Natural killer cell (primary cell): ENCODE data around the gene ATAD1. TPM values are rescaled to one million over a fixed set of nuclear protein-coding genes. Genes with fewer than 3 reads are reported as not detected.
A peak's percentile ranks its signal among the peaks of the same experiment; 100 is the strongest.

Source experiments
- ATAC-seq, 3 donors: fragments of 150-1000 bp in 2 of 3; fragments of 200-7000 bp in 1 of 3; cut with Tn5 transposase; 1 replicate in 1 of 3; 2 replicates in 2 of 3; pipeline ENCODE4 v1.10.0; 2021; ENCODE audit warnings: mild to moderate bottlenecking in 2 of 3, moderate library complexity in 2 of 3
- DNase-seq, 2 donors: peaks; one replicate each; pipeline versions ENCODE4 v3.0.0 to v3.0.0-alpha.2; 2013 to 2021; ENCODE audit warnings: mixed read lengths in 1 of 2
- H3K27ac ChIP-seq: one replicate; pipeline ENCODE4 v1.5.1; 2013; ENCODE audit warnings: mild to moderate bottlenecking, low read length
- H3K27me3 ChIP-seq: one replicate; pipeline ENCODE4 v1.6.1; 2013; ENCODE audit warnings: low read length; ENCODE audit not compliant: control insufficient read depth, insufficient read depth
- H3K36me3 ChIP-seq: one replicate; pipeline ENCODE4 v1.6.1; 2013; ENCODE audit warnings: low read length; ENCODE audit not compliant: control insufficient read depth, insufficient read depth
- H3K4me1 ChIP-seq: one replicate; pipeline ENCODE4 v1.6.1; 2013; ENCODE audit warnings: low read length; ENCODE audit not compliant: control insufficient read depth, insufficient read depth
- H3K4me3 ChIP-seq: one replicate; pipeline ENCODE4 v1.5.1; 2013; ENCODE audit warnings: low read length
- H3K9me3 ChIP-seq: one replicate; pipeline ENCODE4 v1.6.1; 2013; ENCODE audit warnings: low read length; ENCODE audit not compliant: control insufficient read depth, insufficient read depth
- H3K27ac Mint-ChIP-seq, 2 donors: one replicate each; pipeline ENCODE4 v1.8.0; 2022; ENCODE audit warnings: mild to moderate bottlenecking in 2 of 2, mixed read lengths in 2 of 2, moderate library complexity in 1 of 2
- H3K27me3 Mint-ChIP-seq, 2 donors: one replicate each; pipeline ENCODE4 v1.8.0; 2022; ENCODE audit warnings: low read depth in 2 of 2, mixed read lengths in 2 of 2
- H3K36me3 Mint-ChIP-seq: one replicate; pipeline ENCODE4 v1.8.0; 2022; ENCODE audit warnings: mixed read lengths
- H3K4me1 Mint-ChIP-seq, 2 donors: one replicate each; pipeline ENCODE4 v1.8.0; 2022; ENCODE audit warnings: mixed read lengths in 2 of 2
- H3K4me3 Mint-ChIP-seq: one replicate; pipeline ENCODE4 v1.8.0; 2022; ENCODE audit warnings: mild to moderate bottlenecking, moderate library complexity, mixed read lengths
- H3K9me3 Mint-ChIP-seq, 2 donors: one replicate each; pipeline ENCODE4 v1.8.0; 2022; ENCODE audit warnings: mixed read lengths in 2 of 2
- WGBS: methylation state at CpG from one replicate; pipeline ENCODE4 v1.1.7; 2013; ENCODE audit warnings: missing lambda C conversion rate; ENCODE audit not compliant: insufficient coverage; 5-methylcytosine and 5-hydroxymethylcytosine counted together
- intact Hi-C: fragments of 100-400 bp; cut with micrococcal nuclease; formaldehyde crosslinking; loops from one replicate; pipeline ENCODE4 v1.14.2; 2022
- total RNA-seq, 4 donors: library from RNA; stranded (reverse); fragments of 120-200 nt in 1 of 4; gene quantifications; one replicate each; pipeline versions ENCODE4 v1.2.3 to v1.2.4, GENCODE V29; 2013 to 2022
- TF ChIP-seq, protein P1 (sequence below): fragments of 200-600 bp; IDR thresholded peaks from one replicate; pipeline ENCODE4 v1.8.0; 2022; ENCODE audit warnings: antibody characterized with exemption

ATAD1 gene, protein sequence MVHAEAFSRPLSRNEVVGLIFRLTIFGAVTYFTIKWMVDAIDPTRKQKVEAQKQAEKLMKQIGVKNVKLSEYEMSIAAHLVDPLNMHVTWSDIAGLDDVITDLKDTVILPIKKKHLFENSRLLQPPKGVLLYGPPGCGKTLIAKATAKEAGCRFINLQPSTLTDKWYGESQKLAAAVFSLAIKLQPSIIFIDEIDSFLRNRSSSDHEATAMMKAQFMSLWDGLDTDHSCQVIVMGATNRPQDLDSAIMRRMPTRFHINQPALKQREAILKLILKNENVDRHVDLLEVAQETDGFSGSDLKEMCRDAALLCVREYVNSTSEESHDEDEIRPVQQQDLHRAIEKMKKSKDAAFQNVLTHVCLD
- total RNA-seq: 10 to 100 TPM; 37.5 to 55.2 (median 43.0) TPM
- 56.5 TPM for total RNA-seq (2013)

DNA sequence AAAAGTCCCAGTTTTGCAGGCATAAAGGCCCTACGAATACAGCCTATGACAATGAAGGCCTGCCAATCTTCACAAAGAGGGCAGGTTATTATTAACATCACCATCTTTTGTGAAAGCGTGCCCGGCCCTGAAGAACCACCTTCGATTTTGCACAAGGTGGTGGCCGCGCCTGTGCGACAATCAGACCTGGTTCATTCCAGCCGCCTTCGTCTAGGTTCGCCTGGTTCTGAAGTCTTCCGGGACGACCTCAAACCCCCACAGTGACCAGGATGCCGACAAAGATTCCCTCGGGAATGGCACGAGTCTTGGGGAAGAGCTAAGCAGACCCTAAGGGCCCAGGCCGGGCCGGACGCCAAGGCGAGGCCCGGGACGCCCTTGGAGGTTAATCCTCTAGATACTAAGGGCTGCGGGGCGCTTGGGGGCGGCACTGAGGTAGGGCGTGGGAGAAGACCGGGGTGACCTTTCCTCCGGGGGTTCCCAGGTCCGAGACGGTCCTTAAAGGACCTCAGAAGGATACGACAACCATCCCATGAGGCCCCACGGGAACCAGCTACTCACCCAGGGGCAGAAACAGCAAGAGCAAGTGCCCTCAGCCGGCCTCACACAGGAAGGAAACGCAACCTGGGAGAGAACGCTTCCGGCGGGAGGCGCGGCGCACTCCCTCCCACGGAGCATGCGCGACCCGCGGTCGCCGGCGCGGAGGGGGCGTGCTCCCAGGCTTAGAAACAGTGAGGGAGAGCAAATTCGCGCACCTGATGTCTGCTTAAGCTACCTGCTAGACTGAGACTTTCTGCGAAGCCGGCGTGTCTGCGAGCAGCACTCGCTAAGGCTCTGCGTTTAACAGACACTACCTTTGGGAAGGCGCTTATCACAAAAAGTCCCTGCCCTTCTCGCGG lies at the start of gene ATAD1:
TSS of gene ATAD1 (minus strand) at position 618 of the 896 bp plus-strand sequence. CDS start 3,627 bp downstream, outside the sequence.
- H3K4me3 ChIP-seq: peak within 1 kb of the TSS; percentile 80
- peaks cover 12% of the 10 kb centered on the region for H3K4me1 ChIP-seq
- H3K27me3 ChIP-seq: no peaks in the 10 kb centered on the region
- ATAC-seq (peak; percentile 78 to 92 (median 86)), DNase-seq (peak; percentile 82 to 96)
- intact Hi-C loops: loop anchor here (1.0 to 5.0 kb wide), 2 partner anchors 45 to 1174 kb away; partner anchors contain the start of genes FAS, KLLN and PTEN
- Mint-ChIP-seq H3K4me1 (peaks cover 38 to 41% of the 10 kb centered on the region in 2 donors), H3K9me3 (no peaks in the 10 kb centered on the region), H3K36me3 (no peaks in the 10 kb centered on the region), H3K27me3 (peaks cover 0 to 2% of the 10 kb centered on the region in 2 donors), H3K27ac (peak within 1 kb of the TSS; percentile 96 to 97), H3K4me3 (peak within 1 kb of the TSS; percentile 95)
- WGBS: under 1% methylated on average over 60 of the region's 60 CpGs
- H3K9me3 ChIP-seq: no peaks in the 10 kb centered on the region
- H3K27ac ChIP-seq: peak within 1 kb of the TSS; percentile 84
- peaks cover 7% of the 10 kb centered on the region for H3K36me3 ChIP-seq
- TF ChIP-seq, protein P1, sequence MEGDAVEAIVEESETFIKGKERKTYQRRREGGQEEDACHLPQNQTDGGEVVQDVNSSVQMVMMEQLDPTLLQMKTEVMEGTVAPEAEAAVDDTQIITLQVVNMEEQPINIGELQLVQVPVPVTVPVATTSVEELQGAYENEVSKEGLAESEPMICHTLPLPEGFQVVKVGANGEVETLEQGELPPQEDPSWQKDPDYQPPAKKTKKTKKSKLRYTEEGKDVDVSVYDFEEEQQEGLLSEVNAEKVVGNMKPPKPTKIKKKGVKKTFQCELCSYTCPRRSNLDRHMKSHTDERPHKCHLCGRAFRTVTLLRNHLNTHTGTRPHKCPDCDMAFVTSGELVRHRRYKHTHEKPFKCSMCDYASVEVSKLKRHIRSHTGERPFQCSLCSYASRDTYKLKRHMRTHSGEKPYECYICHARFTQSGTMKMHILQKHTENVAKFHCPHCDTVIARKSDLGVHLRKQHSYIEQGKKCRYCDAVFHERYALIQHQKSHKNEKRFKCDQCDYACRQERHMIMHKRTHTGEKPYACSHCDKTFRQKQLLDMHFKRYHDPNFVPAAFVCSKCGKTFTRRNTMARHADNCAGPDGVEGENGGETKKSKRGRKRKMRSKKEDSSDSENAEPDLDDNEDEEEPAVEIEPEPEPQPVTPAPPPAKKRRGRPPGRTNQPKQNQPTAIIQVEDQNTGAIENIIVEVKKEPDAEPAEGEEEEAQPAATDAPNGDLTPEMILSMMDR: no peak

DNA sequence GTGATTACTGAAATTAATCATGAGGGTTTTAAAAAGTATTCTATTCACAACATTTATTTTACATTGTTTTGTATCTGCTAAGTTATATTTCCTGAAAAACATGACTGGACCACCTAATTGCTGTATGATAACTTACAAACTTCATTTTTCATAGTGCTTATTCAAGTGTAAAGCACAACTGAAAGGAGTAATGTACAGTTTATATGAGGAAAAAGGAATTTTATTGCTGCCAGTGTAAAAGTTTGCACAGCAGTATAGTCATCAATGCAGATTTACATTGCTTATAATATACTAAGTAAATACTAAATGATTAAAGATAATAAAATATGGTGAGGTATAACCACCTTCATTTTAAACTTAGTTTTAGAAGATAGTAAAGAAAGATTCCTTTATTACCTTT lies 49.4 kb upstream of the ATAD1 start:
- Histone ChIP-seq H3K4me1 (peaks cover 5% of the 10 kb centered on the region), H3K4me3 (no peak overlapping the region), H3K27me3 (no peaks in the 10 kb centered on the region), H3K36me3 (peaks cover under 1% of the 10 kb centered on the region), H3K27ac (no peak overlapping the region), H3K9me3 (no peaks in the 10 kb centered on the region)
- Mint-ChIP-seq H3K4me1 (peaks cover 65 to 72% of the 10 kb centered on the region in 2 donors), H3K9me3 (no peaks in the 10 kb centered on the region), H3K36me3 (no peaks in the 10 kb centered on the region), H3K27me3 (no peaks in the 10 kb centered on the region), H3K4me3 (peak overlapping the region; percentile 95), H3K27ac (peak overlapping the region; percentile 95 to 97)
- ATAC-seq (no peak), DNase-seq (no peak)
- intact Hi-C loops: no loop called here
- TF ChIP-seq, protein P1: no peak

DNA sequence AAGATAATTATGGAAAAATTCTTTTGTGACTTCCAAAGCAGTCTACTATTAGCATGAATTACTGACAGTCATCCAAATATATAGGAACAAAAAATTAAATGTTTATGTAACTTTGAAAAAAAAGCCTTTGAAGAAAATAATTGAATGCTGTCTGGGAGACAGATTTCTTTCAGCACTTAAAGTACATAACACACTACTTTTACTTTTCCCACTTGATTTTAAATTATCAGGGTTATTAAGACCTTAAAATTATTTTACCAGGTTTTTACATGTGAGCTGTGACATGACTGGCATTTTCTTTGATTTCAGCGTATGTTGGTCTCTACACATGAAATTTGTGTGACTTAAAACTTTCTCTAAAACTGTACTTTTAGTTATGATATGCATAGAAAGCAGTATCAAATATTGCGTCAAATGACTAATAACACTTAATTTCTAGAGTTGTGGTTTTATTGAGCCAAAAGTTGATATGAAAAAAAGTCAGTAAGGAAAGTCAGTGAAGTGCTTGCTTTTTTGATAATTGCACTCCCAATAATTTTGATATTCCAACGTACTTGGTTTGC lies 48.5 kb upstream of the ATAD1 start:
- peak overlapping the region; percentile 95 for H3K4me3 Mint-ChIP-seq
- TF ChIP-seq, protein P1: no peak
- Histone ChIP-seq H3K9me3 (no peaks in the 10 kb centered on the region), H3K4me3 (peak overlapping the region; percentile 96), H3K4me1 (peaks cover 11% of the 10 kb centered on the region), H3K27me3 (no peaks in the 10 kb centered on the region), H3K27ac (no peak overlapping the region), H3K36me3 (no peaks in the 10 kb centered on the region)
- WGBS: 0% methylated on average over 1 of the region's 3 CpGs
- no peaks in the 10 kb centered on the region for H3K36me3 Mint-ChIP-seq
- DNase-seq (no peak), ATAC-seq (no peak)
- intact Hi-C loops: no loop called here
- H3K4me1 Mint-ChIP-seq: peaks cover 69 to 80% of the 10 kb centered on the region in 2 donors
- peak overlapping the region; percentile 95 to 97 for H3K27ac Mint-ChIP-seq
- H3K9me3 Mint-ChIP-seq: no peaks in the 10 kb centered on the region
- no peaks in the 10 kb centered on the region for H3K27me3 Mint-ChIP-seq
